ENCODE measurements around the gene PCDHB13. TPM values are rescaled to one million over a fixed set of nuclear protein-coding genes. Genes with fewer than 3 reads are reported as not detected.
"Not testable (repeated sequence)": the region's sequence is repeated elsewhere in the genome, so short reads cannot be mapped to it uniquely, and the experiment has no call there.

Gene PCDHB13
- polyA plus RNA-seq, 1 donor: 2.8 TPM

- DNase-seq: no peak
Measured at GRCh38 chr5:141208478-141208877, 5.2 kb upstream of the PCDHB13 start, which contains the start of gene PCDHB12. Gene PCDHB12, plus strand, starts transcription at chr5:141208719. Its CDS starts 189 bp downstream, at chr5:141208908.

- not testable (repeated sequence) for DNase-seq
Measured at GRCh38 chr5:141210281-141210680, 3.4 kb upstream of the PCDHB13 start.

- DNase-seq: not testable (repeated sequence)
Measured at GRCh38 chr5:141210849-141211248, 2.9 kb upstream of the PCDHB13 start.

GRCh38 chr5:141214583-141214982, 864 bp downstream of the PCDHB13 start:
- not testable (repeated sequence) for DNase-seq

GRCh38 chr5:141215504-141215903, 1.8 kb downstream of the PCDHB13 start:
- DNase-seq: not testable (repeated sequence)

- DNase-seq: not testable (repeated sequence)
Measured at GRCh38 chr5:141216035-141216434, 2.3 kb downstream of the PCDHB13 start.

- DNase-seq: peak; percentile 15
Measured at GRCh38 chr5:141223112-141223783, 9.5 kb downstream of the PCDHB13 start, which contains the start of gene PCDHB14. Gene PCDHB14, plus strand, starts transcription at chr5:141223343. Its CDS starts 163 bp downstream, at chr5:141223506.

GRCh38 chr5:141224844-141225243, 11.1 kb downstream of the PCDHB13 start:
- not testable (repeated sequence) for DNase-seq

- not testable (repeated sequence) for DNase-seq
Measured at GRCh38 chr5:141225421-141225820, 11.7 kb downstream of the PCDHB13 start.

GRCh38 chr5:141234109-141234667, 20.5 kb downstream of the PCDHB13 start:
- peak; percentile 8 for DNase-seq

GRCh38 chr5:141235922-141236321, 22.2 kb downstream of the PCDHB13 start:
- DNase-seq: not testable (repeated sequence)

- no peak for DNase-seq
Measured at GRCh38 chr5:141236516-141237313, 23.0 kb downstream of the PCDHB13 start.

GRCh38 chr5:141241496-141241895, 27.8 kb downstream of the PCDHB13 start:
- no peak for DNase-seq

GRCh38 chr5:141245250-141245717, 31.6 kb downstream of the PCDHB13 start, which contains the start of gene PCDHB15:
Gene PCDHB15, plus strand, starts transcription at chr5:141245395. Its CDS starts 184 bp downstream, at chr5:141245579.
- peak; percentile 17 for DNase-seq

GRCh38 chr5:141246971-141247370, 33.3 kb downstream of the PCDHB13 start:
- DNase-seq: not testable (repeated sequence)

- not testable (repeated sequence) for DNase-seq
Measured at GRCh38 chr5:141247434-141247833, 33.7 kb downstream of the PCDHB13 start.

GRCh38 chr5:141250576-141250975, 36.9 kb downstream of the PCDHB13 start:
- no peak for DNase-seq

GRCh38 chr5:141258464-141258863, 44.7 kb downstream of the PCDHB13 start:
- no peak for DNase-seq

- no peak for DNase-seq
Measured at GRCh38 chr5:141258948-141259347, 45.2 kb downstream of the PCDHB13 start.

GRCh38 chr5:141260458-141261237, 46.9 kb downstream of the PCDHB13 start:
- DNase-seq: no peak

- no peak for DNase-seq
Measured at GRCh38 chr5:141261238-141261546, 47.5 kb downstream of the PCDHB13 start.
